Ovary (tissue), 3 donors: ENCODE data around the gene PRPF38B.

Source experiments
- POLR2A ChIP-seq: fragments of 450-650 bp; IDR thresholded peaks from one replicate; pipeline ENCODE4 v1.6.1; 2017; ENCODE audit warnings: antibody characterized with exemption, mild to moderate bottlenecking, moderate library complexity
- TF ChIP-seq, protein P1 (sequence below), 3 donors: fragments of 450-650 bp in 2 of 3; fragments of 200-600 bp in 1 of 3; IDR thresholded peaks; one replicate each; pipeline versions ENCODE4 v1.5.1 to v1.8.0; 2016 to 2022; ENCODE audit warnings: antibody characterized with exemption in 3 of 3, mild to moderate bottlenecking in 1 of 3
- donor health status: DM: no; HTN: no; CAD: no.

DNA sequence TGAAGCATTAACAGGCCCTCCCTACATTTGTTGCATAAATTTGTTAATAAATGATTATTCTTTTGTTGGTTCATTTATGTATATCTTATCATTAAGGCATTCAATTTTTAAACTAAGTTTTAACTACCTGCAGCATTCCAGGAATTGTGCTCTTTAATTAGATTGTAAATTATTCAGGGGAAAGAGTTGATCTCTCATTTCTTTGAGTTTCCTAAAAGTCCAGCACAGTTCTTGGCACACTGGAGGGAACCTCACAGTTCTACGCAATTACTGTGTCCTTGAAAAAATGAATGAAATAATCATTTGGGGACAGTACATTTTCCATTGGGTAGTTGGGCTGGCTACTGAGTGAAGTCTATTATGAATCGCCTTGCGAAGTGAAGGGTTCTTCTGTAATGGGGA lies 53.9 kb downstream of the PRPF38B start:
- TF ChIP-seq, protein P1, sequence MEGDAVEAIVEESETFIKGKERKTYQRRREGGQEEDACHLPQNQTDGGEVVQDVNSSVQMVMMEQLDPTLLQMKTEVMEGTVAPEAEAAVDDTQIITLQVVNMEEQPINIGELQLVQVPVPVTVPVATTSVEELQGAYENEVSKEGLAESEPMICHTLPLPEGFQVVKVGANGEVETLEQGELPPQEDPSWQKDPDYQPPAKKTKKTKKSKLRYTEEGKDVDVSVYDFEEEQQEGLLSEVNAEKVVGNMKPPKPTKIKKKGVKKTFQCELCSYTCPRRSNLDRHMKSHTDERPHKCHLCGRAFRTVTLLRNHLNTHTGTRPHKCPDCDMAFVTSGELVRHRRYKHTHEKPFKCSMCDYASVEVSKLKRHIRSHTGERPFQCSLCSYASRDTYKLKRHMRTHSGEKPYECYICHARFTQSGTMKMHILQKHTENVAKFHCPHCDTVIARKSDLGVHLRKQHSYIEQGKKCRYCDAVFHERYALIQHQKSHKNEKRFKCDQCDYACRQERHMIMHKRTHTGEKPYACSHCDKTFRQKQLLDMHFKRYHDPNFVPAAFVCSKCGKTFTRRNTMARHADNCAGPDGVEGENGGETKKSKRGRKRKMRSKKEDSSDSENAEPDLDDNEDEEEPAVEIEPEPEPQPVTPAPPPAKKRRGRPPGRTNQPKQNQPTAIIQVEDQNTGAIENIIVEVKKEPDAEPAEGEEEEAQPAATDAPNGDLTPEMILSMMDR (IDR thresholded peaks at IDR 0.05): no peak
- TF ChIP-seq POLR2A: no peak
